Peyer's patch (tissue), 4 donors: ENCODE data around the gene KIF18A. TPM values are rescaled to one million over a fixed set of nuclear protein-coding genes. Genes with fewer than 3 reads are reported as not detected.
"Not testable (repeated sequence)": the region's sequence is repeated elsewhere in the genome, so short reads cannot be mapped to it uniquely, and the experiment has no call there.

Experiments used
- DNase-seq, 3 donors: peaks; one replicate each; pipeline ENCODE4 v3.0.0-alpha.2; 2017 to 2019
- H3K27ac ChIP-seq, 4 donors: fragments of 200-600 bp; sonication (generic); one replicate each; pipeline ENCODE4 v1.5.1; 2016 to 2019
- H3K27me3 ChIP-seq, 2 donors: fragments of 200-600 bp; sonication (generic); one replicate each; pipeline ENCODE4 v1.5.1; 2019
- H3K36me3 ChIP-seq, 3 donors: fragments of 200-600 bp; sonication (generic); one replicate each; pipeline ENCODE4 v1.5.1; 2016 to 2019
- H3K4me1 ChIP-seq, 4 donors: fragments of 200-600 bp; sonication (generic); one replicate each; pipeline ENCODE4 v1.5.1; 2016 to 2019
- H3K4me3 ChIP-seq, 4 donors: fragments of 200-600 bp; sonication (generic); 1 replicate in 3 of 4; 2 replicates in 1 of 4; pipeline ENCODE4 v1.5.1; 2016 to 2019; ENCODE audit warnings: mild to moderate bottlenecking in 1 of 4
- H3K9me3 ChIP-seq, 4 donors: fragments of 200-600 bp; sonication (generic); one replicate each; pipeline ENCODE4 v1.5.1; 2016 to 2019; ENCODE audit warnings: mild to moderate bottlenecking in 1 of 4
- POLR2A ChIP-seq, 2 donors: fragments of 450-650 bp; IDR thresholded peaks; one replicate each; pipeline ENCODE4 v1.5.1; 2017; ENCODE audit warnings: antibody characterized with exemption in 2 of 2, mild to moderate bottlenecking in 2 of 2, moderate library complexity in 2 of 2
- total RNA-seq, 4 donors: library from RNA; depleted of rRNA; stranded (reverse); fragments of >200 nt; gene quantifications; one replicate each; pipeline ENCODE4 v1.1.0, GENCODE V29; 2016
- TF ChIP-seq, protein P1 (sequence below), 6 experiments: fragments of 450-650 bp in 4 of 6; fragments of 200-600 bp in 2 of 6; sonication (generic) in 1 of 6; IDR thresholded peaks; one replicate each; pipeline ENCODE4 v1.5.1; 2017 to 2019; ENCODE audit warnings: antibody characterized with exemption in 6 of 6, mild to moderate bottlenecking in 3 of 6, moderate library complexity in 1 of 6

Gene KIF18A
- total RNA-seq, 4 donors from 2014 or later, result 0.94 to 9.1 (median 3.1) TPM

DNA sequence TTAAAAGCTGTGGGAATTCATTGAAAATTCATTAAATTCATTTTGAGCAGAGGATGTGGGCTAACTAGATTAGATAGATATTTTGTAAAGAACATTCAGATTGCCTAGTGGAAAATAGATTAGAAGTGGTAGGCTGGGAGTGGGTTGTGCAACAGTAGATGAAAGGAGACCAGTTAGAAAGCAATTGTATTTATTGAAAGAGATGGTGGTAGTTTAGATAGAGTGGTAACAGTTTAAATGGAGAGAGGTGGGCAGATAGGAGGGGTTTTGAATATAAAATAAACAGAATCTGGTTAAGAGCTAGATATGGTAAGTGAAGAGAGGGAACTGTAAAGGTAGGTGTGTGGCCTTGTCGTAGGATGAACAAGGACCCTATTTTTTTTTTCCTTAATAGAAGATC is 34.8 kb upstream of the KIF18A start:
- Histone ChIP-seq H3K4me3 (no peak overlapping the region), H3K4me1 (no peaks in the 10 kb centered on the region), H3K36me3 (no peaks in the 10 kb centered on the region), H3K9me3 (peaks cover 0 to 11% (median 3%) of the 10 kb centered on the region in 4 donors), H3K27me3 (no peaks in the 10 kb centered on the region), H3K27ac (no peak overlapping the region)
- no peak for TF ChIP-seq POLR2A (IDR thresholded peaks at IDR 0.05)
- TF ChIP-seq, protein P1, sequence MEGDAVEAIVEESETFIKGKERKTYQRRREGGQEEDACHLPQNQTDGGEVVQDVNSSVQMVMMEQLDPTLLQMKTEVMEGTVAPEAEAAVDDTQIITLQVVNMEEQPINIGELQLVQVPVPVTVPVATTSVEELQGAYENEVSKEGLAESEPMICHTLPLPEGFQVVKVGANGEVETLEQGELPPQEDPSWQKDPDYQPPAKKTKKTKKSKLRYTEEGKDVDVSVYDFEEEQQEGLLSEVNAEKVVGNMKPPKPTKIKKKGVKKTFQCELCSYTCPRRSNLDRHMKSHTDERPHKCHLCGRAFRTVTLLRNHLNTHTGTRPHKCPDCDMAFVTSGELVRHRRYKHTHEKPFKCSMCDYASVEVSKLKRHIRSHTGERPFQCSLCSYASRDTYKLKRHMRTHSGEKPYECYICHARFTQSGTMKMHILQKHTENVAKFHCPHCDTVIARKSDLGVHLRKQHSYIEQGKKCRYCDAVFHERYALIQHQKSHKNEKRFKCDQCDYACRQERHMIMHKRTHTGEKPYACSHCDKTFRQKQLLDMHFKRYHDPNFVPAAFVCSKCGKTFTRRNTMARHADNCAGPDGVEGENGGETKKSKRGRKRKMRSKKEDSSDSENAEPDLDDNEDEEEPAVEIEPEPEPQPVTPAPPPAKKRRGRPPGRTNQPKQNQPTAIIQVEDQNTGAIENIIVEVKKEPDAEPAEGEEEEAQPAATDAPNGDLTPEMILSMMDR (IDR thresholded peaks at IDR 0.05), result no peak
- no peak for DNase-seq

DNA sequence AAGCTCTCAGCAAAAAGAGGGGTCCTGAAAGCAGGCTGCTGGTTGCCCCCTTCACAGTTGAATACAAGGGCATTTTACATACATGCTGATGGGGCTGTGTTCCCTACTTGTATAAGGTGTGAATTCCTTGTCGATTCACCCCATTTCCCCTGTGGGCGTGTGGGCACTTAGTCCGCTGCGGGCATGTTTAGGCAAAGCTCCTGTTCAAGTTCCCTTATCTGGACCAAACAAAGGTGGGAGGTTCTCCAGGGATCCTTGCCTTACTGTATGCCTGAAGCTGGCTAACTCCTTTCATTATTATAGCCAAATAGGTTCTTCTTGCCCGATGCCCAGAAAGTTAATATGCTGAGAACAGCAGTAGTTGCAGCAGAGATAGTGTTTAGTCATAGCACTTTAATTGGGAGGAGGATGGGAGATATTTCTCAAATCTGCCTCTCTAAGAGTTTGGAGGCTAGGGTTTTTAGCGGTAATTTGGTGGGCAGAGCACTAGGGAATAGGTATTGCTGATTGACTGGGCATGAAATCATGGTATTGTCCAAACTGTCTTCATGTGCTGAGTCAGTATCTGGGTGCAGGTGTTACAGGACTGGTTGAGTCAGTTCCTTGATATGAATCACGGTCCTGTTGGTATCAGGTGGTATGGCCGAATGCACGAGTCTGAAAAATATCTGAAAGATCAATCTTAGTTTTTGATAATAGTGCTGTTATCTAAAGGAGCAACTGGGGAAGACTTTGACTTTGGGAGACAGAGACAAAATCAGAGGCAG is 32.9 kb upstream of the KIF18A start:
- no peak overlapping the region for H3K27ac ChIP-seq
- no peaks in the 10 kb centered on the region for H3K4me1 ChIP-seq
- no peaks in the 10 kb centered on the region for H3K27me3 ChIP-seq
- H3K4me3 ChIP-seq, result no peak overlapping the region
- no peak for DNase-seq
- peaks cover 0 to 11% (median 3%) of the 10 kb centered on the region in 4 donors for H3K9me3 ChIP-seq
- peaks cover 0 to 6% (median 0%) of the 10 kb centered on the region in 3 donors for H3K36me3 ChIP-seq
- no peak for TF ChIP-seq POLR2A (IDR thresholded peaks at IDR 0.05)
- TF ChIP-seq, protein P1 (IDR thresholded peaks at IDR 0.05), result no peak

DNA sequence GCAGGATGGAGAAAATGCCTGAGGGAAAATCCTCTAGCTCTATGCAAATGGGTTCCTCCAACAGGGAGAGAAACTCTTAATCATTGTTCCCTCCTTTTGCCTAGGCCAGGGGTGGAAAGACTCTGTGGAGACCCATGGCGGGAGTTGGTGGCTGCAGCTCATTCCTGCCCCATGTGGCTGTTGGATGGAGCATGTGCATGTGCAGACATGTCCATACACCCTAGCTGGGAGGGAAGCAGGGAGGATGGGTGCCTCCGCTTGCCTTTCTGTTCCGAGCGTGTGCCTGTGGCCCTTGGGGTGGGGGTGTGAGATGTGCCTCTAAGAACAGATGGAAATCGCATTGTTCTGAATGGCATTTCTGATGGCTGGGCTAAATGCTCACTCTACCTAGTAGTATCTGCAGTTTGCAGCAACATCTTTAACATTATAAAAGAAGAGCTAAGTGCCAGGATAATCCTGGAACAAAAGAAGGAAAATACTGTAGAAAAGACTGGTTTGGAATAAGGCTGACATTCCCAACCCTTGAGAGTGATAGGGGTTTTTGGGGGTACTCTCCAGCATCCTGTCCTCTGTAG is 32.0 kb upstream of the KIF18A start:
- no peak overlapping the region for H3K4me3 ChIP-seq
- no peaks in the 10 kb centered on the region for H3K4me1 ChIP-seq
- no peak overlapping the region for H3K27ac ChIP-seq
- TF ChIP-seq POLR2A (IDR thresholded peaks at IDR 0.05), result no peak
- H3K36me3 ChIP-seq, result peaks cover 0 to 11% (median 0%) of the 10 kb centered on the region in 3 donors
- no peak for DNase-seq
- peaks cover 0 to 11% (median 3%) of the 10 kb centered on the region in 4 donors for H3K9me3 ChIP-seq
- no peaks in the 10 kb centered on the region for H3K27me3 ChIP-seq

DNA sequence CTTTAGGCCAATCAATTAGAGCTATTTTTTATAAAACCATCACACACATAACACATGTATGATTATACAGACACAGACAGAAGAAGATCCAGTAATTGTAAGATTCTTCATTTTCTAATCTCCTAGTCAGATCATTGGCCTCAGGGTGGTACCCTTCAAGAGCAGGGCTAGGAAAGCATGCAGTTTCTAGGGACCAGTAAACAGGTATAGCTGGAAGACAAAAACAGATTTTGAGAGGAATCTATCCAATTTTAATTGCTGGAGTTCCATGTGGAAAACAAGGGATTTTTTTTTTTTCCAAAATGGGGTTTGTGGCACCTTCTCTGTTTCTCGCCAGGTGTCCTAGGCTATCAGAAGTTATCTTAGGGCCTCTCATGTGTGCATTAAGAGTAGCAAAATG is 29.9 kb upstream of the KIF18A start:
- Histone ChIP-seq H3K36me3 (peaks cover 0 to 17% (median 0%) of the 10 kb centered on the region in 3 donors), H3K4me3 (no peak overlapping the region), H3K27me3 (no peaks in the 10 kb centered on the region), H3K4me1 (no peaks in the 10 kb centered on the region), H3K27ac (no peak overlapping the region), H3K9me3 (peaks cover 0 to 11% (median 3%) of the 10 kb centered on the region in 4 donors)
- TF ChIP-seq, protein P1 (IDR thresholded peaks at IDR 0.05), result no peak
- no peak for TF ChIP-seq POLR2A (IDR thresholded peaks at IDR 0.05)
- DNase-seq, result no peak

DNA sequence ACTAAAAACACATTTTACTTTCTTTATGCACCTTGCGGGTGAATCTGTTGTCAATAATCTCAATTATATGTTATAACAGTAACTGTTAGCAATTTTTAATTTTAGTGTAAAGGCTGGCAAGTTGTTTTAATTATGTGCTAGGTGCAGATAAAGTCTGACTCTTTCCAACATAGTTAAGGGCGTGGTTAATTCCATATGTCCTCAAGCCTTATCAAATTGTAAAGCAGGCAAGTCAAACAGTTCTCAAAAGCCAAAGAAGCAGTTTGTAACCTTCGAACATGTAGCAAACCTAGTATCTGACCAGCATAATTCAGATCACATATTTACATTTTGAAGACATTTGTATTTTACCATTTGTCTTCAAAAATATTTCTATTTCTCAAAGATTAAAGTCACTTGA is 29.4 kb upstream of the KIF18A start:
- no peak for DNase-seq
- Histone ChIP-seq H3K27ac (no peak overlapping the region), H3K27me3 (no peaks in the 10 kb centered on the region), H3K4me1 (no peaks in the 10 kb centered on the region), H3K36me3 (peaks cover 0 to 17% (median 0%) of the 10 kb centered on the region in 3 donors), H3K4me3 (no peak overlapping the region), H3K9me3 (peaks cover 0 to 11% (median 3%) of the 10 kb centered on the region in 4 donors)
- TF ChIP-seq POLR2A (IDR thresholded peaks at IDR 0.05), result no peak
- TF ChIP-seq, protein P1 (IDR thresholded peaks at IDR 0.05), result no peak

DNA sequence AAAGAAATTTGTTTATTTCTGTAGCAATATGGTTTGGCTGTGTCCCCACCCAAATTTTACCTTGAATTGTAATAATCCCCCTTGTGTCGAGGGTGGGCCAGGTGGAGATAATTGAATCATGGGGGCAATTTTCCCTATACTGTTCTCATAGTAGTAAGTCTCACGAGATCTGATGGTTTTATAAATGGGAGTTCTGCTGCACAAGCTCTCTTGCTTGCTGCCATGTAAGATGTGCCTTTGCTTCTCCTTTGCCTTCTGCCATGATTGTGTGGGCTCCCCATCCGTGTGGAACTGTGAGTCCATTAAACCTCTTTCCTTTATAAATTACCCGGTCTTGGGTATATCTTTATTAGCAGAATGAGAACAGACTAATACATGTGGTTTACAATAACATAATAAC is 28.2 kb upstream of the KIF18A start:
- not testable (repeated sequence) for H3K4me3 ChIP-seq, H3K27me3 ChIP-seq, H3K4me1 ChIP-seq

More for the DNA sequence above, 28.2 kb upstream of the KIF18A start:
- H3K27ac ChIP-seq, DNase-seq: not testable (repeated sequence)
- peaks cover 0 to 11% (median 3%) of the 10 kb centered on the region in 4 donors for H3K9me3 ChIP-seq
- peaks cover 0 to 17% (median 0%) of the 10 kb centered on the region in 3 donors for H3K36me3 ChIP-seq
